Kidney (tissue), 14 donors: ENCODE measurements around the gene COL17A1. TPM values are rescaled to one million over a fixed set of nuclear protein-coding genes. Genes with fewer than 3 reads are reported as not detected.
A peak's percentile ranks its signal among the peaks of the same experiment; 100 is the strongest.

Experiments
- DNase-seq, 5 donors: peaks; one replicate each; pipeline ENCODE4 v3.0.0-alpha.2; 2013 to 2020
- FAIRE-seq: peaks from 2 replicates; lab custom pipeline; 2012; peaks lifted over from hg19 to GRCh38; lab: Jason Lieb, UNC
- H3K27ac ChIP-seq, 2 donors: one replicate each; pipeline ENCODE4 v1.7.0; 2013; ENCODE audit warnings: low read depth in 2 of 2, low read length in 2 of 2, inconsistent platforms in 1 of 2
- H3K27me3 ChIP-seq: one replicate; pipeline ENCODE4 v1.7.1; 2013; ENCODE audit warnings: low read length, inconsistent platforms; ENCODE audit not compliant: control insufficient read depth, insufficient read depth
- H3K36me3 ChIP-seq, 3 donors: one replicate each; pipeline versions ENCODE4 v1.7.0 to v1.7.1; 2013; ENCODE audit warnings: low read length in 3 of 3, control low read depth in 1 of 3, inconsistent platforms in 1 of 3; ENCODE audit not compliant: insufficient read depth in 3 of 3, control insufficient read depth in 2 of 3
- H3K4me1 ChIP-seq, 3 donors: one replicate each; pipeline versions ENCODE4 v1.7.0 to v1.7.1; 2013; ENCODE audit warnings: low read length in 3 of 3, inconsistent platforms in 1 of 3, low read depth in 1 of 3; ENCODE audit not compliant: control insufficient read depth in 2 of 3, insufficient read depth in 2 of 3
- H3K4me3 ChIP-seq, 3 donors: one replicate each; pipeline versions ENCODE4 v1.7.0 to v1.8.1; 2013; ENCODE audit warnings: low read length in 3 of 3, control low read depth in 1 of 3, inconsistent platforms in 1 of 3
- H3K9ac ChIP-seq, 3 donors: one replicate each; pipeline versions ENCODE4 v1.7.0 to v1.7.1; 2013; ENCODE audit warnings: low read length in 3 of 3, control low read depth in 1 of 3, inconsistent platforms in 1 of 3
- H3K9me3 ChIP-seq, 3 donors: one replicate each; pipeline versions ENCODE4 v1.7.0 to v1.7.1; 2013; ENCODE audit warnings: low read length in 3 of 3, control low read depth in 1 of 3, inconsistent platforms in 1 of 3; ENCODE audit not compliant: control insufficient read depth in 2 of 3, insufficient read depth in 1 of 3
- CTCF ChIP-seq: IDR thresholded peaks from 3 replicates; pipeline ENCODE4 v1.5.1; 2012; ENCODE audit warnings: mild to moderate bottlenecking, moderate library complexity, borderline replicate concordance; ENCODE audit not compliant: insufficient read depth; ENCODE audit errors: extremely low read depth
- intact Hi-C: fragments of 100-400 bp; cut with DNase I; formaldehyde crosslinking; loops from one replicate; pipeline ENCODE4 v1.11.1; 2022
- polyA plus RNA-seq: library from polyadenylated mRNA; stranded (reverse); fragments of 350-450 nt; fragmentation: Illumina TruSeq; extraction: RNeasy Lipid Tissue Mini Kit (QIAGEN cat#74804); gene quantifications from one replicate; pipeline ENCODE4 v1.2.3, GENCODE V29; 2014; ENCODE audit warnings: low read depth, low replicate concordance; ENCODE audit not compliant: insufficient read depth
- total RNA-seq: library from RNA; stranded (reverse); fragmentation: NEBNext Ultra II Directional; extraction: Animal tissue kit (Norgen Biotek cat#: 25700); gene quantifications from one replicate; pipeline ENCODE4 v1.2.1, GENCODE V29; 2021
- donor health status: control.
- donor health status: control.
- donor health status: control.
- donor health status: control.
- donor health status: control.
- donor health status: DM: yes; HTN: yes; CAD: no.
- donor health status: Normal renal cell carcinoma (clear cell type).

The COL17A1 gene
- total and polyA plus RNA-seq, 2 donors from 2014 or later = 0.58 to 10.8 TPM

- peak within 1 kb of the TSS; percentile 88 to 98 (median 91) for H3K9ac ChIP-seq
- intact Hi-C loops = no loop called here
- H3K27me3 ChIP-seq = no peaks in the 10 kb centered on the region
- H3K9me3 ChIP-seq = no peaks in the 10 kb centered on the region
- DNase-seq (peak; percentile 99 to 100 (median 99)), FAIRE-seq (peak; percentile 74)
- H3K36me3 ChIP-seq = no peaks in the 10 kb centered on the region
- TF ChIP-seq CTCF = peak; percentile 65
- H3K4me1 ChIP-seq = peaks cover 2 to 10% (median 5%) of the 10 kb centered on the region in 3 donors
- H3K27ac ChIP-seq = peak within 1 kb of the TSS; percentile 99
- H3K4me3 ChIP-seq = peak within 1 kb of the TSS; percentile 82 to 92 (median 84)
These were observed 36.0 kb upstream of the COL17A1 start, which contains the start of gene SFR1 for GRCh38 chr10:104121485-104122224. Gene SFR1 (plus strand): TSS chr10:104122171. CDS start chr10:104122184, 13 bp downstream.

GRCh38 chr10:104120903-104121484 lies 35.3 kb upstream of the COL17A1 start:
- no peaks in the 10 kb centered on the region for H3K27me3 ChIP-seq
- H3K4me1 ChIP-seq = peaks cover 2 to 10% (median 5%) of the 10 kb centered on the region in 3 donors
- TF ChIP-seq CTCF = no peak
- H3K9me3 ChIP-seq = no peaks in the 10 kb centered on the region
- intact Hi-C loops = no loop called here
- DNase-seq = peak; percentile 93 to 98 (median 95)
- H3K36me3 ChIP-seq = no peaks in the 10 kb centered on the region
- H3K9ac ChIP-seq = peak overlapping the region; percentile 88 to 91 (median 90)
- H3K27ac ChIP-seq = peak overlapping the region; percentile 99
- peak; percentile 57 for FAIRE-seq
- H3K4me3 ChIP-seq = peak overlapping the region; percentile 77 to 84 (median 82)

- TF ChIP-seq CTCF = no peak
- Histone ChIP-seq H3K27me3 (no peaks in the 10 kb centered on the region), H3K4me3 (peak overlapping the region; percentile 77 to 84 (median 82)), H3K9me3 (no peaks in the 10 kb centered on the region), H3K4me1 (peaks cover 2 to 10% (median 5%) of the 10 kb centered on the region in 3 donors), H3K36me3 (no peaks in the 10 kb centered on the region), H3K9ac (peak overlapping the region; percentile 72 to 91 (median 88)), H3K27ac (peak overlapping the region; percentile 99)
- DNase-seq = no peak
- intact Hi-C loops = no loop called here
- no peak for FAIRE-seq
These were observed 34.8 kb upstream of the COL17A1 start for GRCh38 chr10:104120512-104120902.
